ENCODE data around the gene NRIP3. TPM values are rescaled to one million over a fixed set of nuclear protein-coding genes. Genes with fewer than 3 reads are reported as not detected.

NRIP3 gene
- total and polyA plus RNA-seq, 2 donors (not counting 3 experiments of a cell fraction or from before 2014, with no cell fraction given), result 3.7 to 9.9 TPM

GRCh38 chr11:9047964-9048523 lies 44.2 kb upstream of the NRIP3 start:
- Histone ChIP-seq H3K9ac (replicated peaks; ENCODE audit: extremely low read depth, insufficient read depth, low read length) (no peak overlapping the region), H3K27me3 (ENCODE audit: control insufficient read depth in 2 of 2, insufficient read depth in 2 of 2, low read length in 2 of 2) (peaks cover 0 to 4% of the 10 kb centered on the region in 2 experiments), H3K4me2 (ENCODE audit: insufficient read depth, low read length) (no peak overlapping the region), H3K36me3 (ENCODE audit: control insufficient read depth in 2 of 2, extremely low read depth in 1 of 2, insufficient read depth in 2 of 2, low read length in 2 of 2) (no peaks in the 10 kb centered on the region), H3K27ac (ENCODE audit: insufficient read depth, low read depth, low read length) (no peak overlapping the region), H3K4me3 (replicated peaks in 1 of 3; ENCODE audit: insufficient read depth in 1 of 3, low read depth in 1 of 3, low read length in 3 of 3) (no peak overlapping the region), H3K4me1 (ENCODE audit: control insufficient read depth, extremely low read depth, insufficient read depth, low read length) (no peaks in the 10 kb centered on the region), H3K9me1 (replicated peaks; ENCODE audit: control insufficient read depth, extremely low read depth, insufficient read depth, low read length) (no peaks in the 10 kb centered on the region), H4K20me1 (replicated peaks; ENCODE audit: control insufficient read depth, extremely low read depth, insufficient read depth, low read length) (no peaks in the 10 kb centered on the region), H3K79me2 (ENCODE audit: control insufficient read depth, insufficient read depth, low read length) (no peaks in the 10 kb centered on the region), H2AFZ (ENCODE audit: low read depth, low read length) (no peak overlapping the region), H3K9me3 (replicated peaks; ENCODE audit: control insufficient read depth, insufficient read depth, low read length) (no peaks in the 10 kb centered on the region)
- no TSS peak for BruUV-seq (replicated peaks)
- dilution Hi-C loops (cut with MboI; ENCODE audit: extremely low pct_ligation_motif_present, low sequenced_read_pairs), result no loop called here
- FAIRE-seq (no peak), DNase-seq (ENCODE audit: low read depth, low spot score) (no peak)
- no peak for TF ChIP-seq CTCF (IDR thresholded peaks at IDR 0.05; ENCODE audit: extremely low read depth in 1 of 2, insufficient read depth in 1 of 2, low read depth in 1 of 2, low read length in 2 of 2)
- TF ChIP-seq FOS (IDR thresholded peaks at IDR 0.05; ENCODE audit: borderline replicate concordance, insufficient read depth, low read length), result no peak
- TF ChIP-seq MYC (IDR thresholded peaks at IDR 0.05; ENCODE audit: low read depth, low read length), result no peak
- TF ChIP-seq GATA2 (IDR thresholded peaks at IDR 0.05; ENCODE audit: insufficient read depth, insufficient read length, low read depth, low read length), result no peak
- no peak for TF ChIP-seq JUN (IDR thresholded peaks at IDR 0.05; ENCODE audit: borderline replicate concordance, insufficient read depth, insufficient read length, low read depth)
- TF ChIP-seq MAX (IDR thresholded peaks at IDR 0.05; ENCODE audit: insufficient read depth, insufficient read length), result no peak
- TF ChIP-seq POLR2AphosphoS5 (IDR thresholded peaks at IDR 0.05; ENCODE audit: insufficient read depth, low read depth, low read length), result no peak
- TF ChIP-seq POLR2A (IDR thresholded peaks at IDR 0.05; ENCODE audit: low read depth, low read length), result no peak
- TF ChIP-seq EZH2 (IDR thresholded peaks at IDR 0.05; ENCODE audit: borderline replicate concordance, low read depth, low read length, severe bottlenecking), result no peak
- POLR2A ChIA-PET, result no interaction called here
- CTCF ChIA-PET, result interaction anchor here (1.1 to 2.4 kb wide), 5 partner anchors 11 to 45 kb away, joined by 3 to 8 read pairs (median 4); no protein-coding TSS in a partner anchor
- intact Hi-C loops (cut with micrococcal nuclease), result no loop called here

Data from endothelial cell of umbilical vein (primary cell).